HG02938 (cell line): ENCODE results near the gene TM9SF4.

Source experiments
- ATAC-seq: cut with Tn5 transposase; IDR thresholded peaks from one replicate; pipeline ENCODE4 v1.9.1; 2021; ENCODE audit warnings: mild to moderate bottlenecking, moderate library complexity; ENCODE audit not compliant: unreplicated experiment

TM9SF4 gene

GRCh38 chr20:32126919-32127318 lies 17.4 kb downstream of the TM9SF4 start:
- ATAC-seq: no peak

- no peak for ATAC-seq
Observed at GRCh38 chr20:32127347-32127746, 17.8 kb downstream of the TM9SF4 start.

GRCh38 chr20:32128167-32128566 lies 18.7 kb downstream of the TM9SF4 start:
- no peak for ATAC-seq

GRCh38 chr20:32129863-32130262 lies 20.3 kb downstream of the TM9SF4 start:
- ATAC-seq: no peak

GRCh38 chr20:32130352-32130751 lies 20.8 kb downstream of the TM9SF4 start:
- ATAC-seq: no peak

GRCh38 chr20:32130965-32131364 lies 21.5 kb downstream of the TM9SF4 start:
- ATAC-seq: no peak

GRCh38 chr20:32132911-32133549 lies 23.5 kb downstream of the TM9SF4 start:
- peak; percentile 65 for ATAC-seq

GRCh38 chr20:32134026-32134425 lies 24.5 kb downstream of the TM9SF4 start:
- no peak for ATAC-seq

- no peak for ATAC-seq
Observed at GRCh38 chr20:32135983-32136515, 26.5 kb downstream of the TM9SF4 start.

GRCh38 chr20:32138921-32139320 lies 29.4 kb downstream of the TM9SF4 start:
- no peak for ATAC-seq

GRCh38 chr20:32139947-32140346 lies 30.4 kb downstream of the TM9SF4 start:
- no peak for ATAC-seq

- no peak for ATAC-seq
Observed at GRCh38 chr20:32140603-32141002, 31.1 kb downstream of the TM9SF4 start.

- ATAC-seq: no peak
Observed at GRCh38 chr20:32141465-32141980, 32.0 kb downstream of the TM9SF4 start.

GRCh38 chr20:32142088-32142487 lies 32.6 kb downstream of the TM9SF4 start:
- no peak for ATAC-seq

- ATAC-seq: no peak
Observed at GRCh38 chr20:32142991-32143390, 33.5 kb downstream of the TM9SF4 start.

GRCh38 chr20:32144898-32145662 lies 35.6 kb downstream of the TM9SF4 start:
- no peak for ATAC-seq

GRCh38 chr20:32149566-32150170 lies 40.2 kb downstream of the TM9SF4 start:
- no peak for ATAC-seq

- no peak for ATAC-seq
Observed at GRCh38 chr20:32150291-32150848, 40.9 kb downstream of the TM9SF4 start.

- no peak for ATAC-seq
Observed at GRCh38 chr20:32152421-32153155, 43.1 kb downstream of the TM9SF4 start.

- no peak for ATAC-seq
Observed at GRCh38 chr20:32153156-32153665, 43.7 kb downstream of the TM9SF4 start.
